GM19467 (cell line): Measurements from ENCODE around the gene APOL2.
"Not testable (repeated sequence)": the region's sequence is repeated elsewhere in the genome, so short reads cannot be mapped to it uniquely, and the experiment has no call there.

Experiments used
- ATAC-seq: cut with Tn5 transposase; IDR thresholded peaks from one replicate; pipeline ENCODE4 v1.9.1; 2021; ENCODE audit warnings: mild to moderate bottlenecking, moderate library complexity; ENCODE audit not compliant: unreplicated experiment

Gene APOL2

DNA sequence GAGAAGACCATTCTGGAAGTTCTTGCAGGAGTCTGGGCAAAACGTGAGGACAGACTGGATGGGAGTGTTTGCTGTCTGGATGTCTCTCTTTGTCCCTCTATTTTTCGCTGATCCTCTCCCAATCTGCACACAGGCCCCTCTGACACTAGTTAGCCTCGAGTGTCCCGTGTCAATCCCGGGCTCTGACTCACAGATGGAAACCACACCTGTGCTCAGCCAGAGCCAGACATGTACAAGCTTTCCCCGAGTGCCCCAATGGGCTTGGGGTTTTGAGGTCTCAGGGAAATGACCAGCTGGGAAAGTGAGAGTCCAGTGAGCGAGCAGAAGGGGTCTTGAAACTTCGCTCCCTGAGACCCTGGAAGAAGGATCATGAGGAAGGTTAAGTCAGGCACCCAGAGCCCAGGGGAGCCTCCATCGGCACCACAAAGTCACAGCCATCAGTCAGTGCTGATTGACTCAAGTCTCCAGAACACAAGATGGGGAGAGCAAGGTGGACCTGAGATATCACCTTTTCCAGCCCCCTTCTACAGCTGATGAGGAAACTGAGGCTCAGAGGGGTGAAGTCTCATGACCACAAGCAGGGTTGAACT lies 13.9 kb downstream of the APOL2 start:
- no peak for ATAC-seq

DNA sequence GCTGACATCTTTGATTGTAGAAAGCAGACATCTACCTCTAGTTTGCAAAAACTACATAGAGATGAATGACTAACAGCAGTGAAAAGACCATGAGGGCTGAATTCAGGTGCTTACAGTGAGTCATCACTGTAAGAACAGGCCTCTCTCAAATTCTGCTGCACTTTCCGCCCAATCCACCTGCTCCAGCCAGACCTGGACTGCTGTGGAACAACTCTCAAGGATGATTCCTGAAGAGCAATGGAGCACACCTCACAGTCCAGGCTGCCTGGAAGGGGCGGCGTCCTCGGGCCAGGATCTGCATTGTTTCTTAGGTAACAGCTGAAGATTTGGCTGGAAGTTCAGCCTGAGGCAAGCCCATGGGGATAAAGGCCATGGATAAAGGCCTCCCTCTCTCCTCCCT lies 15.1 kb downstream of the APOL2 start:
- no peak for ATAC-seq

- ATAC-seq = no peak
Measured at GRCh38 chr22:36223504-36223903, 15.8 kb downstream of the APOL2 start.

DNA sequence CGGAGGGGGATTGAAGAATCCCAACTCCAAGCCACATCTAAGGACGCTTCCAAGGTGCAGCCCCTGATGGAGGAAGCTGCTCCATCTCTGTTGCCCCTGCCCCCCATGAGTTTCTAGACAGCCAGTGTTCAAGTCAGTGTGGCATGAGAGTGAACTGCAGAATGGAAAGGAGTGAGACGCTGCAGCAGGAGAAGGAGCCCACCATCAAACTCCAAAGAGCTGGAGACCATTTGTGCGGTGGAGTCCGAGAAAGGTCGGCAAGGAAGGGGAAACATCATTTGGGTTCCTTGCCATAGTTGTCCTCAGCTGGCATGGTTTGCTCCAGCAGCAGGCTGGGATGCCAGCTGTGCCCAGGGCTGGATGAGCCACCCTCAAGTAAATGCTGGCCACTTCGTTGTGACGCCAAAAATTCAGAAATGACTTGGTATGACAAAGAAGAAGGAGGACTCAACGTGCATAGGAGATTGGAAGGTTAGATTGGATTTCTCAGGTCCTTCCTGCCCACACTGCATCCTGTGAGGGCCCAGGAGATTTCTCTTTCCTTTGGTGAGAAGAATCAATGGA lies 16.4 kb downstream of the APOL2 start:
- no peak for ATAC-seq

- ATAC-seq = no peak
Measured at GRCh38 chr22:36221799-36222751, 17.3 kb downstream of the APOL2 start.

DNA sequence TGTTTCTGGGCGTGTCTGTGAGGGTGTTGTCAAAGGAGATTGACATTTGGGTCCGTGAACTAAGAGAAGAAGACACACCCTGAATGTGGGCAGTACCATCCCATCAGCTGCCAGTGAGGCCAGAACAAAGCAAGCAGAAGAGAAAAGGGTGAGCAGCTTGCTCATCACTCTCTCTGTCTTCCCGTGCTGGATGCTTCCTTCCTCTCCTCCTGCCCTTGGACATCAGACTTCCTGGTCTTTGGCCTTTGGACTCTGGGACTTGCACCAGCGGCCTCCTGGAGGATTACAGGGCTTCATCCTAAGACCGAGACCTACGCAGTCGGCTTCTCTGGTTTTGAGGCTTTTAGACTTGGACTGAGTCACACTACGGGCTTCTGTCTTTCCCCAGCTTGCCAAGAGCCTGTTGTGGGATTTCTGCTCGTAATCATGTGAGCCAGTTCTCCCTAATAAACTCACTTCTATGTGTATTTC lies 18.8 kb downstream of the APOL2 start:
- ATAC-seq = no peak

DNA sequence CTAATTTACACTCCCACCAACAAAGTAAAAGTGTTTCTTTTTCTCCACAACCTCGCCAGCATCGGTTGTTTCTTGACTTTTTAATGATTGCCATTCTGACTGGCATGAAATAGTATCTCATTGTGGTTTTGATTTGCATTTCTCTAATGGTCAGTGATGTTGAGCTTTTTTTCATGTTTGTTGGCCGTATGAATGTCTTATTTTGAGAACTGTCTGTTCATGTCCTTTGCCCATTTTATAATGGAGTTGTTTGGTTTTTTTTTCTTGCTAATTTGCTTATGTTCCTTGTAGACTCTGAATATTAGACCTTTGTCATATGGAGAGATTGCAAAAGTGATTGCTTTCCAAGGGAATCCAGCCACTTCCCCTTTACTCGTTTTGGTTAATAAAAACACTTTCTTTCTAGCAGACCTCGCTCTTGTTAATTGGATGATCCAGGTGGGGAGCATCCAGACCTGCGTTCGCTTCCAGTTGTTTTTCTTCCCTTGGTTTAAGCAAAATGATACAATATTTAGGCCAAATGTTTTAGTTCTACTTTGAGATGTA lies 20.6 kb downstream of the APOL2 start:
- ATAC-seq = no peak

DNA sequence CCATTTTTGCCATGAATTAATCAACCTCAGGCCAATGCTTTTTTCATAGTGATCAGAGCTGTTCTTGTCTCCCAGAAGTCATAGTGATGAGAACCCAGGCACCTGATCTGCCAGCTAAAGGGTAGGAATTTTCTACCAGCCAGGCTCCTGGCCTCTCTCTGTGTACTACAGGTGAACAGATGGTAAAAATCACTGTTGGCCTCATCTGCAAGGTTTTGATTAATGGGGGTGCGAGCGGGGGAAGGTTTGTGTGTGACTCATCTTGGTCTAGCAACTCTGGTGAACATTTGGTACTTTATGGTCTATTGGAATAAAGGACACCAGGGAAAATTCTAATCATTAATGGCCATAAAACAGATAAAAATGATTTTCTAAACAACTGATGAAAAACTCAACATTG lies 23.3 kb downstream of the APOL2 start:
- ATAC-seq = no peak

GRCh38 chr22:36213586-36213985 lies 25.7 kb downstream of the APOL2 start:
- ATAC-seq = no peak

DNA sequence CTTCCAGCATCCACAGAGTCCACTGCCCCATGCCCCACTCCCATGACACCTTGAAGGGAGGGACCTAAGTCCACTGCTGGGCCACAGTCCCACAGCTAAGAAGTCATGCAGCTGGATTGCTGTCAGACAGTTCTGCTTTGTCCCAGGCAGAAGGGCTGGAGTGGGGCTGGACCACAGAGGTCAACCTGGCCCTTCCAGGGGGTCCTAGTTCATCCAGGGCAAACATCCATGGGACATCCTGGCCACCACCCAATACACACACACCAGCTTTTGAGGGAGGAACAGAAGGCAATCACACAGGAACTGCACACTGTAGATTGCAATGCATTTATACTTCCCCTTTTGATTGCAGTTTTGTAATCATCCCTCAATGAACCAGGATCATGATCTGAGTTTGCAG lies 26.4 kb downstream of the APOL2 start:
- ATAC-seq = no peak

- ATAC-seq = no peak
Measured at GRCh38 chr22:36211237-36211861, 28.0 kb downstream of the APOL2 start.

- no peak for ATAC-seq
Measured at GRCh38 chr22:36210224-36210623, 29.1 kb downstream of the APOL2 start.

DNA sequence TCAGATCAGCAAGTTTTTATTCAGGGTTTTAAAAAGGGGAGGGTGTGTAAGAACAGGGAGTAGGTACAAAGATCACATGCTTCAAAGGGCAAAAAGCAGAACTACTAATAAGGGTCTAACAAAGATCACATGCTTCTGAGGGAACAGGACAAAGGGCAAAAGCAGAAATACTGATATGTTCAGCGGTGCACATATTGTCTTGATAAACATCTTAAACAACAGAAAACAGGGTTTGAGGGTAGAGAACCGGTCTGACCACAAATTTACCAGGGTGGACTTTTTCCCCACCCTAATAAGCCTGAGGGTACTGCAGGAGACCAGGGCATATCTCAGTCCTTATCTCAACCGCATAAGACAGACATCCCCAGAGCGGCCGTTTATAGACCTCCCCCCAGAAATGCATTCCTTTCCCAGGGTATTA lies 29.8 kb downstream of the APOL2 start:
- ATAC-seq = not testable (repeated sequence)

GRCh38 chr22:36208914-36209313 lies 30.4 kb downstream of the APOL2 start:
- ATAC-seq = no peak

- ATAC-seq = no peak
Measured at GRCh38 chr22:36208162-36208765, 31.1 kb downstream of the APOL2 start.

DNA sequence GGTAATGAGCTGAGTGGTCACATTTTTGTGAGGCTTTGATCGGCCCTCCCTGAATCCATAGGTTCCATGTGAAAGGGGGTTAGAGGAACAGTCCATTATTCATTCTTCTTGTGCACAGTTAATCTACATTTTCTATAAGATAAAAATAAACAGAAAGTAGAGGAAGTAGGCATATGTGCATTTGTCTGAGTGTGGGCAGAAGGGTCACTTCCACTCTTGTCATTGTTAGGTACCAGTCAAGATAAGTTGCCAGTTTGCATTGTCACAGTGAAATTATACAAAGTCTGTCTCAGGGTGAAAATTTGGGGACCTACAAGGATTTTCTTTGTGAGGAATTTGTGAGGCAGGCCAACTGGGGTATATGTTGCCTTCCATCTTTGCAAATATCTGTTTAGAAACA lies 33.1 kb downstream of the APOL2 start:
- no peak for ATAC-seq

DNA sequence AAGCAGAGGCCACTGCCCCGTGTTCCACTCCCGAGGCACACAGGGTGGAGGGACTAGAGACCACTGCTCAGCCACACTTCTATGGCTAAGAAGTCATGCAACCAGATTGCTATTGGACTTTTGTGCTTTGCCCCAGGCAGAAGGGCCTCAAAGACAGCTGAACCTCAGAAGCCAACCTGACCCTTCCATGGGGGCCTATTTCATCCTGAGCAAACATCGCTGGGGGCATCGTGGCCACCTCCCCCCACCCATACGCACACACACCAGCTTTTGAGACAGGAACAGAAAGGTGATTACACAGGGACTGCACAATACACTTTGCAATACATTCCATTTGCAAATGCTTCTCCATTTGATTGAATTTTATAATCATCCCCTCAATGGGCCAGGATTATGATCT lies 33.8 kb downstream of the APOL2 start:
- not testable (repeated sequence) for ATAC-seq

- ATAC-seq = no peak
Measured at GRCh38 chr22:36204632-36205015, 34.7 kb downstream of the APOL2 start.

DNA sequence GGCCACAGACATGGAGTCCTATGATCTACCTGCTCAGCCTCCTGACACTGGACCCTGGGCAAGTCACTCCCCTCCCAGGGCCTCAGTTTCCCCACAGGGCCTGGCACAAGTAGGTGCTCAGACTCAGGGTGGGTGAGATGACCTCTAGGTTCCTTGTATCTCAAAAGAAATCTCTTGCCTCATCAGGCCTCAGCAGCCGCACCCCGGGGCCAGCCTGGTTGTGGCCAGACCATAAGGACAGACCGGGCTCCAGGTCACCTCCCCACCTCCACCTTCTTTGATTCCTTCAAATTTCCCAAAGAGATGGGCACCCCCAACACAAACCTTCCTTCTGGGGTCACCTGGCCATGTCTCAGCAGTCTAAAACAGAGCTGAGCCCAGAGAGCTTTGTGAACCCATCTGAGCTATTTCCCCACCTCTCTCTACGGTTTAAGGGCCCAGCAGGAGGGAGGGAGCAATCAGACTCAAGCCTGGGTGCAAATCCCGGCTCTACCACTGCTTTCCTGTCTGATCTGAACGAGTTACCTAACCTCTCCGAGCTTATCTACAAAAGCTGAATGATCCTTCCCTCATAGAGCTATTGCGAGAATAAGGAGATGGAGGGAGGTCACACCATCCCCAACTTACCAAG lies 35.2 kb downstream of the APOL2 start:
- ATAC-seq = no peak

- not testable (repeated sequence) for ATAC-seq
Measured at GRCh38 chr22:36203441-36203840, 35.9 kb downstream of the APOL2 start.
